HG03095 (cell line): Measurements from ENCODE around the gene LDOC1.
"Not testable (repeated sequence)": the region's sequence is repeated elsewhere in the genome, so short reads cannot be mapped to it uniquely, and the experiment has no call there.

Experiments
- ATAC-seq: cut with Tn5 transposase; IDR thresholded peaks from one replicate; pipeline ENCODE4 v1.9.1; 2021; ENCODE audit warnings: moderate library complexity; ENCODE audit not compliant: unreplicated experiment

LDOC1 gene

GRCh38 chrX:141176586-141177451, at the start of gene LDOC1:
LDOC1 (minus strand) TSS chrX:141177129; CDS start chrX:141177021, 108 bp downstream.
- no peak for ATAC-seq

- ATAC-seq, result no peak
Observed at GRCh38 chrX:141221611-141222010, 44.7 kb upstream of the LDOC1 start.

GRCh38 chrX:141220342-141221008, 43.5 kb upstream of the LDOC1 start:
- ATAC-seq, result no peak

GRCh38 chrX:141214196-141214595, 37.3 kb upstream of the LDOC1 start:
- ATAC-seq, result no peak

- ATAC-seq, result no peak
Observed at GRCh38 chrX:141201962-141202361, 25.0 kb upstream of the LDOC1 start.

- not testable (repeated sequence) for ATAC-seq
Observed at GRCh38 chrX:141188573-141188972, 11.6 kb upstream of the LDOC1 start.

- no peak for ATAC-seq
Observed at GRCh38 chrX:141185366-141185765, 8.4 kb upstream of the LDOC1 start.

- ATAC-seq, result no peak
Observed at GRCh38 chrX:141183000-141183399, 6.1 kb upstream of the LDOC1 start.

- no peak for ATAC-seq
Observed at GRCh38 chrX:141180851-141181250, 3.9 kb upstream of the LDOC1 start.

- no peak for ATAC-seq
Observed at GRCh38 chrX:141175786-141176185, 1.1 kb downstream of the LDOC1 start.

GRCh38 chrX:141164406-141164805, 12.5 kb downstream of the LDOC1 start:
- no peak for ATAC-seq

- ATAC-seq, result no peak
Observed at GRCh38 chrX:141158084-141158483, 18.8 kb downstream of the LDOC1 start.

GRCh38 chrX:141155231-141155630, 21.7 kb downstream of the LDOC1 start:
- not testable (repeated sequence) for ATAC-seq

GRCh38 chrX:141142946-141143345, 34.0 kb downstream of the LDOC1 start:
- no peak for ATAC-seq

- ATAC-seq, result no peak
Observed at GRCh38 chrX:141133272-141133671, 43.7 kb downstream of the LDOC1 start.

- no peak for ATAC-seq
Observed at GRCh38 chrX:141127146-141127545, 49.8 kb downstream of the LDOC1 start.
